HCT116 (cell line): ENCODE results near the gene ONECUT3. TPM values are rescaled to one million over a fixed set of nuclear protein-coding genes. Genes with fewer than 3 reads are reported as not detected.

Experiments used
- ATAC-seq: fragments of 200-7000 bp; cut with Tn5 transposase; 2 replicates; pipeline ENCODE4 v1.9.1; 2020; ENCODE audit warnings: mild to moderate bottlenecking, moderate library complexity
- BruUV-seq: library from RNA; stranded (reverse); fragments of 400-500 nt; replicated peaks from 2 replicates; lab custom pipeline; 2021; lab: Mats Ljungman, UMichigan
- CTCF ChIA-PET: fragments of 300-600 bp; sonication (Branson Sonifier 250); formaldehyde crosslinking; loops from one replicate; lab custom pipeline; 2021; ENCODE audit warnings: antibody characterized with exemption; lab: Charles Lee
- POLR2A ChIA-PET: fragments of 300-600, 350-600 bp; sonication (Branson Sonifier 250); formaldehyde crosslinking; loops from one replicate; lab custom pipeline; 2021; ENCODE audit warnings: antibody characterized with exemption; lab: Charles Lee
- RAD21 ChIA-PET, 2 experiments: fragments of 300-600 bp; sonication (Branson Sonifier 250); formaldehyde crosslinking; loops; one replicate each; lab custom pipeline; 2023; ENCODE audit warnings: low total read pairs in 2 of 2; ENCODE audit not compliant: uncharacterized antibody in 2 of 2, unreplicated experiment in 2 of 2, low non-redundant PET in 1 of 2; lab: Charles Lee
- DNase-seq: peaks from one replicate; pipeline ENCODE4 v3.0.0-alpha.2; 2010; ENCODE audit warnings: low read depth, low spot score
- H2AFZ ChIP-seq: fragments of 200-600 bp; shearing (Covaris generic), sonication (generic); 2 replicates; pipeline ENCODE4 v1.6.1; 2017; ENCODE audit warnings: low read depth, mixed run types, mixed read lengths, antibody characterized with exemption, low read length; ENCODE audit not compliant: poor library complexity, severe bottlenecking
- H3K27ac ChIP-seq: 2 replicates; pipeline ENCODE4 v1.5.1; 2012; ENCODE audit warnings: low read depth, low read length
- H3K27me3 ChIP-seq: fragments of 200-600 bp; sonication (generic); 2 replicates; pipeline ENCODE4 v1.6.1; 2016; ENCODE audit warnings: mixed run types, low read length, mixed read lengths; ENCODE audit not compliant: insufficient read depth
- H3K36me3 ChIP-seq, 2 experiments: fragments of 200-500 bp in 1 of 2; fragments of 200-600 bp in 1 of 2; sonication (Bioruptor generic) in 1 of 2; sonication (generic) in 1 of 2; 2 replicates each; pipeline versions ENCODE4 v1.5.1 to v1.6.1; 2014 to 2016; ENCODE audit warnings: low read length in 2 of 2, inconsistent platforms in 1 of 2, mixed read lengths in 1 of 2, mixed run types in 1 of 2; ENCODE audit not compliant: insufficient read depth in 2 of 2, control insufficient read depth in 1 of 2
- H3K4me1 ChIP-seq, 2 experiments: fragments of 200-600 bp in 1 of 2; sonication (generic) in 1 of 2; 2 replicates each; pipeline versions ENCODE4 v1.5.1 to v1.6.1; 2012 to 2017; ENCODE audit warnings: low read length in 2 of 2, inconsistent platforms in 1 of 2, mild to moderate bottlenecking in 1 of 2, mixed read lengths in 1 of 2, mixed run types in 1 of 2, moderate library complexity in 1 of 2; ENCODE audit not compliant: insufficient read depth in 2 of 2, control insufficient read depth in 1 of 2
- H3K4me2 ChIP-seq: fragments of 200-600 bp; sonication (generic); 2 replicates; pipeline ENCODE4 v1.6.1; 2017; ENCODE audit warnings: mixed run types, low read length, mixed read lengths
- H3K4me3 ChIP-seq, 2 experiments: fragments of 200-600 bp in 1 of 2; sonication (generic) in 1 of 2; replicated peaks in 1 of 2; 2 replicates each; pipeline ENCODE4 v1.5.1; 2011 to 2016; ENCODE audit warnings: low read length in 2 of 2, control low read depth in 1 of 2, low read depth in 1 of 2, mild to moderate bottlenecking in 1 of 2, mixed read lengths in 1 of 2, mixed run types in 1 of 2
- H3K79me2 ChIP-seq: fragments of 200-600 bp; sonication (generic); 2 replicates; pipeline ENCODE4 v1.6.1; 2017; ENCODE audit warnings: mild to moderate bottlenecking, mixed run types, low read length, moderate library complexity, mixed read lengths; ENCODE audit not compliant: insufficient read depth
- H3K9ac ChIP-seq: fragments of 200-600 bp; sonication (generic); 2 replicates; pipeline ENCODE4 v1.6.1; 2016; ENCODE audit warnings: low read length, mixed read lengths
- H3K9me2 ChIP-seq: fragments of 200-600 bp; sonication (generic), shearing (Covaris generic); 2 replicates; pipeline ENCODE4 v1.6.1; 2017; ENCODE audit warnings: mixed run types, mild to moderate bottlenecking, moderate library complexity; ENCODE audit not compliant: insufficient read depth
- H3K9me3 ChIP-seq, 2 experiments: fragments of 200-500 bp in 1 of 2; fragments of 200-600 bp in 1 of 2; sonication (Bioruptor generic) in 1 of 2; sonication (generic) in 1 of 2; 2 replicates each; pipeline ENCODE4 v1.6.1; 2014 to 2017; ENCODE audit warnings: low read length in 2 of 2, mixed read lengths in 2 of 2, inconsistent platforms in 1 of 2, low read depth in 1 of 2, mild to moderate bottlenecking in 1 of 2, mixed run types in 1 of 2, moderate library complexity in 1 of 2; ENCODE audit not compliant: control insufficient read depth in 1 of 2, insufficient read depth in 1 of 2
- H4K20me1 ChIP-seq: fragments of 200-600 bp; sonication (generic), shearing (Covaris generic); 2 replicates; pipeline ENCODE4 v1.6.1; 2017; ENCODE audit warnings: mixed run types, mild to moderate bottlenecking, moderate library complexity; ENCODE audit not compliant: insufficient read depth
- ATF3 ChIP-seq: IDR thresholded peaks from 2 replicates; pipeline ENCODE4 v1.6.1; 2012
- CBX3 ChIP-seq: IDR thresholded peaks from 2 replicates; pipeline ENCODE4 v1.6.1; 2012; ENCODE audit warnings: low read depth
- EZH2 ChIP-seq: fragments of 200-600 bp; sonication (generic); IDR thresholded peaks from 2 replicates; pipeline ENCODE4 v1.6.1; 2017; ENCODE audit warnings: antibody characterized with exemption, mixed run types
- FOSL1 ChIP-seq: IDR thresholded peaks from 2 replicates; pipeline ENCODE4 v1.6.1; 2012; ENCODE audit warnings: low read depth
- JUND ChIP-seq: IDR thresholded peaks from 2 replicates; pipeline ENCODE4 v1.6.1; 2012
- POLR2AphosphoS5 ChIP-seq: IDR thresholded peaks from 2 replicates; pipeline ENCODE4 v1.6.1; 2011; ENCODE audit warnings: mild to moderate bottlenecking, low read depth, low read length, moderate library complexity
- REST ChIP-seq: IDR thresholded peaks from 2 replicates; pipeline ENCODE4 v1.6.1; 2012; ENCODE audit warnings: low read depth
- SP1 ChIP-seq: IDR thresholded peaks from 2 replicates; pipeline ENCODE4 v1.6.1; 2012; ENCODE audit warnings: low read depth
- TCF7L2 ChIP-seq: IDR thresholded peaks from 2 replicates; pipeline ENCODE4 v1.7.0; 2011; ENCODE audit warnings: borderline replicate concordance, inconsistent platforms; ENCODE audit not compliant: insufficient read depth, insufficient read length; ENCODE audit errors: extremely low read depth
- ZBTB33 ChIP-seq: IDR thresholded peaks from 2 replicates; pipeline ENCODE4 v1.6.1; 2011; ENCODE audit warnings: mild to moderate bottlenecking, low read length, moderate library complexity; ENCODE audit not compliant: insufficient replicate concordance; ENCODE audit errors: extremely low read depth
- ZFX ChIP-seq: fragments of 450-650 bp; IDR thresholded peaks from 2 replicates; pipeline ENCODE4 v1.6.1; 2017
- intact Hi-C: fragments of 100-400 bp; cut with micrococcal nuclease; formaldehyde crosslinking; loops from 2 replicates; pipeline ENCODE4 v1.10.0; 2022
- total RNA-seq: library from RNA; stranded (reverse); gene quantifications from one replicate; pipeline ENCODE4 v1.2.1, GENCODE V29; 2021; ENCODE audit not compliant: unreplicated experiment

Gene ONECUT3
- total RNA-seq, 1 experiment from 2014 or later = 22.1 TPM

GRCh38 chr19:1729568-1729925 lies 23.8 kb upstream of the ONECUT3 start:
- ChIA-PET POLR2A (interaction anchor here (1.1 kb wide), 1 partner anchor 18 kb away, joined by 3 read pairs; no protein-coding TSS in a partner anchor), CTCF (no interaction called here), RAD21 (no interaction called here)
- Histone ChIP-seq H2AFZ (no peak overlapping the region), H3K4me1 (peaks cover 8 to 14% of the 10 kb centered on the region in 2 experiments), H3K9ac (no peak overlapping the region), H3K79me2 (no peaks in the 10 kb centered on the region), H3K36me3 (no peaks in the 10 kb centered on the region), H3K27me3 (no peaks in the 10 kb centered on the region), H3K4me2 (no peak overlapping the region), H3K27ac (no peak overlapping the region), H4K20me1 (no peaks in the 10 kb centered on the region), H3K4me3 (no peak overlapping the region), H3K9me2 (no peaks in the 10 kb centered on the region), H3K9me3 (no peaks in the 10 kb centered on the region)
- ATAC-seq (no peak), DNase-seq (no peak)
- BruUV-seq = no TSS peak
- intact Hi-C loops = no loop called here
- TF ChIP-seq TCF7L2 = no peak
- no peak for TF ChIP-seq ATF3
- TF ChIP-seq REST = no peak
- no peak for TF ChIP-seq FOSL1
- TF ChIP-seq SP1 = no peak
- no peak for TF ChIP-seq EZH2
- no peak for TF ChIP-seq ZBTB33
- no peak for TF ChIP-seq JUND
- TF ChIP-seq CBX3 = no peak
- TF ChIP-seq POLR2AphosphoS5 = no peak
- TF ChIP-seq ZFX = no peak
